Smooth muscle cell (in vitro differentiated cells): ENCODE results near the gene PPP1R12C. TPM values are rescaled to one million over a fixed set of nuclear protein-coding genes. Genes with fewer than 3 reads are reported as not detected.

Source experiments
- DNase-seq: peaks from one replicate; lab custom pipeline; 2025; ENCODE audit not compliant: unreplicated experiment; lab: John Stamatoyannopoulos, UW
- H2AFZ ChIP-seq: fragments of 200-600 bp; sonication (generic); 2 replicates; pipeline ENCODE4 v1.6.0; 2016; ENCODE audit warnings: antibody characterized with exemption, low read depth, mild to moderate bottlenecking
- H3F3A ChIP-seq: fragments of 200-600 bp; sonication (generic); 2 replicates; pipeline ENCODE4 v1.6.0; 2017; ENCODE audit warnings: antibody characterized with exemption, low read depth
- H3K27ac ChIP-seq: fragments of 200-600 bp; sonication (generic); 2 replicates; pipeline ENCODE4 v1.5.1; 2016; ENCODE audit warnings: low read depth, mild to moderate bottlenecking
- H3K27me3 ChIP-seq: fragments of 200-600 bp; sonication (generic); 2 replicates; pipeline ENCODE4 v1.6.1; 2016; ENCODE audit warnings: low read depth, mild to moderate bottlenecking
- H3K36me3 ChIP-seq: fragments of 200-600 bp; sonication (generic); 2 replicates; pipeline ENCODE4 v1.5.1; 2016; ENCODE audit warnings: low read depth
- H3K4me1 ChIP-seq: fragments of 200-600 bp; sonication (generic); 2 replicates; pipeline ENCODE4 v1.5.1; 2016; ENCODE audit warnings: low read depth
- H3K4me2 ChIP-seq: fragments of 200-600 bp; sonication (generic); 2 replicates; pipeline ENCODE4 v1.6.0; 2016; ENCODE audit warnings: mild to moderate bottlenecking
- H3K4me3 ChIP-seq: fragments of 200-600 bp; sonication (generic); 2 replicates; pipeline ENCODE4 v1.5.1; 2016; ENCODE audit warnings: mild to moderate bottlenecking
- H3K79me2 ChIP-seq: fragments of 200-600 bp; sonication (generic); 2 replicates; pipeline ENCODE4 v1.6.0; 2016; ENCODE audit warnings: low read depth, mild to moderate bottlenecking
- H3K9ac ChIP-seq: fragments of 200-600 bp; sonication (generic); 2 replicates; pipeline ENCODE4 v1.6.0; 2016; ENCODE audit warnings: low read depth
- H3K9me3 ChIP-seq: fragments of 200-600 bp; sonication (generic); replicated peaks from 2 replicates; pipeline ENCODE4 v1.5.1; 2016; ENCODE audit warnings: low read depth
- H4K20me1 ChIP-seq: fragments of 200-600 bp; sonication (generic); 2 replicates; pipeline ENCODE4 v1.6.0; 2016; ENCODE audit warnings: low read depth
- WGBS: methylation state at CpG from one replicate; pipeline ENCODE4 v1.1.7; 2016; ENCODE audit warnings: low lambda C conversion rate; 5-methylcytosine and 5-hydroxymethylcytosine counted together
- microRNA-seq: library from miRNA; unstranded; fragments of <30 nt; microRNA quantifications from one replicate; pipeline ENCODE4, GENCODE V29; 2016; ENCODE audit warnings: borderline number of aligned reads
- polyA plus RNA-seq: library from polyadenylated mRNA; unstranded; fragments of >200 nt; fragmentation: Nextera tagmentation; extraction: Ambion mirVana; gene quantifications from 2 replicates; pipeline ENCODE4 v1.2.1, GENCODE V29; 2016
- small RNA-seq: library from RNA; depleted of rRNA; stranded (forward); fragments of <200 nt; gene quantifications from one replicate; pipeline ENCODE3, GENCODE V24; 2014
- total RNA-seq: library from RNA; depleted of rRNA; stranded (reverse); fragments of >200 nt; gene quantifications from 2 replicates; pipeline ENCODE4 v1.2.3, GENCODE V29; 2014
- TF ChIP-seq, protein P1 (sequence below): fragments of 200-600 bp; sonication (generic); IDR thresholded peaks from 2 replicates; pipeline ENCODE4 v1.5.1; 2017; ENCODE audit warnings: borderline replicate concordance, mild to moderate bottlenecking, antibody characterized with exemption; ENCODE audit not compliant: insufficient read depth, poor library complexity, severe bottlenecking

Gene PPP1R12C
- total and polyA plus RNA-seq, 2 experiments from 2014 or later, result 26.1 to 30.5 TPM

DNA sequence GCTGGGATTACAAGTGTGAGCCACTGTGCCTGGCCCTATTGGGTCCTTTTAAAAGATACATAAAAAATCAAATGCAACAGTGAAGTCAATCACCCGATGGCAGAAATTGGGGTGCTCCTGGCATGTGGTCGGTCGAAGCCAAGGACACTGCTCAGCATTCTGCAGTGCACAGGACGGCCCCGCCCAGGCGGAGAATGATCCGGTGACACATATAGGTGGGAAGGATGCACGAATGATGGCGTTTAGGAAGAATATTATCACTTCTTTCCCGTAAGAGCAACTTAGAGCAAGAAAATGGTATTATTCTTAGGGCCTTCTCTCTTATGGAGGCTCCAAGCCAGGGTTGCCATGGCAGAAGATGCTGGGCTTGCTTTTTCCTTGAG lies 76.2 kb downstream of the PPP1R12C start:
- peaks cover 10% of the 10 kb centered on the region for H4K20me1 ChIP-seq
- H3K9me3 ChIP-seq, result no peaks in the 10 kb centered on the region
- 97% methylated on average over 10 of the region's 10 CpGs for WGBS
- H3K4me2 ChIP-seq, result no peak overlapping the region
- H3K4me3 ChIP-seq, result no peak overlapping the region
- no peaks in the 10 kb centered on the region for H3K4me1 ChIP-seq
- no peaks in the 10 kb centered on the region for H3K27me3 ChIP-seq
- H2AFZ ChIP-seq, result no peak overlapping the region
- H3K27ac ChIP-seq, result no peak overlapping the region
- TF ChIP-seq, protein P1, sequence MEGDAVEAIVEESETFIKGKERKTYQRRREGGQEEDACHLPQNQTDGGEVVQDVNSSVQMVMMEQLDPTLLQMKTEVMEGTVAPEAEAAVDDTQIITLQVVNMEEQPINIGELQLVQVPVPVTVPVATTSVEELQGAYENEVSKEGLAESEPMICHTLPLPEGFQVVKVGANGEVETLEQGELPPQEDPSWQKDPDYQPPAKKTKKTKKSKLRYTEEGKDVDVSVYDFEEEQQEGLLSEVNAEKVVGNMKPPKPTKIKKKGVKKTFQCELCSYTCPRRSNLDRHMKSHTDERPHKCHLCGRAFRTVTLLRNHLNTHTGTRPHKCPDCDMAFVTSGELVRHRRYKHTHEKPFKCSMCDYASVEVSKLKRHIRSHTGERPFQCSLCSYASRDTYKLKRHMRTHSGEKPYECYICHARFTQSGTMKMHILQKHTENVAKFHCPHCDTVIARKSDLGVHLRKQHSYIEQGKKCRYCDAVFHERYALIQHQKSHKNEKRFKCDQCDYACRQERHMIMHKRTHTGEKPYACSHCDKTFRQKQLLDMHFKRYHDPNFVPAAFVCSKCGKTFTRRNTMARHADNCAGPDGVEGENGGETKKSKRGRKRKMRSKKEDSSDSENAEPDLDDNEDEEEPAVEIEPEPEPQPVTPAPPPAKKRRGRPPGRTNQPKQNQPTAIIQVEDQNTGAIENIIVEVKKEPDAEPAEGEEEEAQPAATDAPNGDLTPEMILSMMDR, result no peak
- H3K36me3 ChIP-seq, result no peaks in the 10 kb centered on the region
- no peaks in the 10 kb centered on the region for H3F3A ChIP-seq
- no peak overlapping the region for H3K9ac ChIP-seq
- no peak for DNase-seq
- H3K79me2 ChIP-seq, result no peaks in the 10 kb centered on the region

Small RNA genes lying within 50 kb of the gene (microRNA-seq; reads per million reads assigned to microRNA genes)
- not detected for gene MIR7975

Small RNA genes lying within 50 kb of the gene (small RNA-seq; reads per million reads assigned to genes)
- gene MIR7975 (not detected), gene RF01210 (not detected)

Other genes starting within 250 kb of the PPP1R12C start
- not detected in 2 replicates for gene FCAR, start 243.4 kb downstream of the PPP1R12C start, total RNA-seq
- not detected in 2 replicates for gene FCAR, start 243.4 kb downstream of the PPP1R12C start, polyA plus RNA-seq
- gene NCR1, start 211.5 kb downstream of the PPP1R12C start, total RNA-seq, result 1.7 TPM in 1 of 2 replicates, not detected in the other
- gene NCR1, start 211.5 kb downstream of the PPP1R12C start, polyA plus RNA-seq, result 0.64 TPM in 1 of 2 replicates, not detected in the other
- gene NLRP7, start 170.1 kb downstream of the PPP1R12C start, total RNA-seq, result 0.18 and 1.3 TPM in 2 replicates
- gene NLRP7, start 170.1 kb downstream of the PPP1R12C start, polyA plus RNA-seq, result 0.29 and 1.7 TPM in 2 replicates
- 37.9 and 52.2 TPM in 2 replicates for gene NLRP2, start 151.3 kb downstream of the PPP1R12C start, total RNA-seq
- gene NLRP2, start 151.3 kb downstream of the PPP1R12C start, polyA plus RNA-seq, result 13.7 and 42.5 TPM in 2 replicates
- gene GP6, start 79.4 kb downstream of the PPP1R12C start, total RNA-seq, result 0.09 TPM in 1 of 2 replicates, not detected in the other
- 1.8 TPM in 1 of 2 replicates, not detected in the other for gene GP6, start 79.4 kb downstream of the PPP1R12C start, polyA plus RNA-seq
- 7.8 and 13.5 TPM in 2 replicates for gene RDH13, start 54.5 kb downstream of the PPP1R12C start, total RNA-seq
- 9.1 and 21.4 TPM in 2 replicates for gene RDH13, start 54.5 kb downstream of the PPP1R12C start, polyA plus RNA-seq
- gene EPS8L1, start 41.8 kb downstream of the PPP1R12C start, total RNA-seq, result 21.4 and 32.9 TPM in 2 replicates
- gene EPS8L1, start 41.8 kb downstream of the PPP1R12C start, polyA plus RNA-seq, result 16.8 and 32.6 TPM in 2 replicates
- gene TNNT1, start 31.6 kb upstream of the PPP1R12C start, total RNA-seq, result 24.9 and 27.1 TPM in 2 replicates
- 24.5 and 54.0 TPM in 2 replicates for gene TNNT1, start 31.6 kb upstream of the PPP1R12C start, polyA plus RNA-seq
- gene TNNI3, start 40.1 kb upstream of the PPP1R12C start, total RNA-seq, result not detected in 2 replicates
- gene TNNI3, start 40.1 kb upstream of the PPP1R12C start, polyA plus RNA-seq, result 1.8 and 3.0 TPM in 2 replicates
- gene DNAAF3, start 49.0 kb upstream of the PPP1R12C start, total RNA-seq, result 0.76 and 1.3 TPM in 2 replicates
- gene DNAAF3, start 49.0 kb upstream of the PPP1R12C start, polyA plus RNA-seq, result 0.97 and 1.4 TPM in 2 replicates
- not detected in 2 replicates for gene SYT5, start 62.7 kb upstream of the PPP1R12C start, total RNA-seq
- 0.17 TPM in 1 of 2 replicates, not detected in the other for gene SYT5, start 62.7 kb upstream of the PPP1R12C start, polyA plus RNA-seq
- 0.18 and 0.31 TPM in 2 replicates for gene PTPRH, start 91.9 kb upstream of the PPP1R12C start, total RNA-seq
- gene PTPRH, start 91.9 kb upstream of the PPP1R12C start, polyA plus RNA-seq, result 0.46 TPM in 1 of 2 replicates, not detected in the other
- gene TMEM86B, start 111.1 kb upstream of the PPP1R12C start, total RNA-seq, result 1.7 and 2.1 TPM in 2 replicates
- gene TMEM86B, start 111.1 kb upstream of the PPP1R12C start, polyA plus RNA-seq, result 2.6 and 3.3 TPM in 2 replicates
- gene PPP6R1, start 141.4 kb upstream of the PPP1R12C start, total RNA-seq, result 26.7 and 31.1 TPM in 2 replicates
- 58.0 and 59.9 TPM in 2 replicates for gene PPP6R1, start 141.4 kb upstream of the PPP1R12C start, polyA plus RNA-seq
- 21.5 and 22.1 TPM in 2 replicates for gene HSPBP1, start 162.5 kb upstream of the PPP1R12C start, total RNA-seq
- gene HSPBP1, start 162.5 kb upstream of the PPP1R12C start, polyA plus RNA-seq, result 66.5 and 80.0 TPM in 2 replicates
- 5.0 and 10.4 TPM in 2 replicates for gene BRSK1, start 166.4 kb upstream of the PPP1R12C start, total RNA-seq
- gene BRSK1, start 166.4 kb upstream of the PPP1R12C start, polyA plus RNA-seq, result 3.0 and 3.3 TPM in 2 replicates
- gene TMEM150B, start 207.7 kb upstream of the PPP1R12C start, total RNA-seq, result not detected in 2 replicates
- gene TMEM150B, start 207.7 kb upstream of the PPP1R12C start, polyA plus RNA-seq, result 0.22 TPM in 1 of 2 replicates, not detected in the other
- 12.2 and 26.1 TPM in 2 replicates for gene KMT5C, start 222.2 kb upstream of the PPP1R12C start, total RNA-seq
- 23.2 and 27.2 TPM in 2 replicates for gene KMT5C, start 222.2 kb upstream of the PPP1R12C start, polyA plus RNA-seq
- gene COX6B2, start 237.1 kb upstream of the PPP1R12C start, total RNA-seq, result 0.18 and 0.31 TPM in 2 replicates
- 1.7 and 1.9 TPM in 2 replicates for gene COX6B2, start 237.1 kb upstream of the PPP1R12C start, polyA plus RNA-seq
- 0.58 TPM in 1 of 2 replicates, not detected in the other for gene GARIN5B, start 245.6 kb upstream of the PPP1R12C start, total RNA-seq
- gene GARIN5B, start 245.6 kb upstream of the PPP1R12C start, polyA plus RNA-seq, result 0.07 and 0.35 TPM in 2 replicates